K562 (cell line): Measurements from ENCODE around the gene DAPK2. TPM values are rescaled to one million over a fixed set of nuclear protein-coding genes. Genes with fewer than 3 reads are reported as not detected.

Source experiments
- HMGN3 ChIP-seq: IDR thresholded peaks from 2 replicates; pipeline ENCODE4 v1.6.1; 2011; ENCODE audit warnings: borderline replicate concordance, low read depth, mild to moderate bottlenecking, mixed read lengths, low read length; ENCODE audit not compliant: insufficient read length; ENCODE audit errors: extremely low read depth
- MLX ChIP-seq, 2 experiments: fragments of 450-650 bp in 1 of 2; sonication (generic) in 1 of 2; formaldehyde crosslinking; conservative IDR thresholded peaks; 2 replicates each; pipeline versions ENCODE4 v1.4.0 to v1.8.1; 2020 to 2022; ENCODE audit warnings: mild to moderate bottlenecking in 1 of 2, missing genetic modification reagents in 1 of 2
- MTF1 ChIP-seq: fragments of 250-450 bp; sonication (Bioruptor Pico); IDR thresholded peaks from 2 replicates; pipeline ENCODE4 v1.9.0; 2021; ENCODE audit warnings: moderate library complexity, mild to moderate bottlenecking, inconsistent platforms, borderline replicate concordance
- PPARD ChIP-seq: fragments of 250-450 bp; sonication (Bioruptor Pico); IDR thresholded peaks from 2 replicates; pipeline ENCODE4 v1.8.0; 2022; ENCODE audit warnings: inconsistent platforms, mild to moderate bottlenecking, moderate library complexity
- SAP30 ChIP-seq: fragments of 200-600 bp; sonication (generic); IDR thresholded peaks from 2 replicates; pipeline ENCODE4 v1.6.1; 2012; ENCODE audit warnings: borderline replicate concordance, low read depth, mild to moderate bottlenecking, moderate library complexity, low read length, control low read depth, inconsistent platforms; ENCODE audit not compliant: insufficient read depth, poor library complexity, severe bottlenecking
- SNIP1 ChIP-seq: fragments of 450-650 bp; IDR thresholded peaks from 2 replicates; pipeline ENCODE4 v1.7.1; 2017; ENCODE audit warnings: low read depth, mild to moderate bottlenecking
- TCF3 ChIP-seq: sonication (generic); formaldehyde crosslinking; IDR thresholded peaks from 2 replicates; pipeline ENCODE4 v1.4.0; 2020; ENCODE audit warnings: mild to moderate bottlenecking, missing genetic modification reagents
- THRAP3 ChIP-seq: fragments of 450-650 bp; IDR thresholded peaks from 2 replicates; pipeline ENCODE4 v1.6.1; 2016; ENCODE audit warnings: mild to moderate bottlenecking, inconsistent platforms, borderline replicate concordance
- ZNF655 ChIP-seq: fragments of 250-450 bp; sonication (Bioruptor Pico); IDR thresholded peaks from 2 replicates; pipeline ENCODE4 v1.5.0; 2021
- polyA plus RNA-seq, 8 experiments: library from polyadenylated mRNA; depleted of rRNA in 4 of 8; stranded (reverse) in 5 of 8; unstranded in 3 of 8; fragments of >200 nt; fragmentation: Nextera tagmentation in 2 of 8; fragmentation: Illumina TruSeq in 1 of 8; extraction: Ambion mirVana in 2 of 8; extraction: Trizol in 1 of 8; gene quantifications; 2 replicates each; pipeline versions ENCODE4 v1.2.1 to v1.2.3, GENCODE V29; 2011 to 2014; ENCODE audit warnings: inconsistent platforms in 1 of 8, missing spikeins in 1 of 8
- total RNA-seq, 7 experiments: library from RNA; depleted of rRNA in 6 of 7; stranded (reverse); fragments of >200 nt in 6 of 7; fragmentation: Illumina TruSeq in 2 of 7; extraction: Trizol in 2 of 7; gene quantifications; 2 replicates each; pipeline versions ENCODE4 v1.2.1 to v1.2.3, GENCODE V29; 2011 to 2021; ENCODE audit warnings: low replicate concordance in 1 of 7
- TF ChIP-seq, protein P1 (sequence below): fragments of 250-450 bp; sonication (Bioruptor Pico); IDR thresholded peaks from 2 replicates; pipeline ENCODE4 v1.4.0; 2020; ENCODE audit warnings: mild to moderate bottlenecking, moderate library complexity
- TF ChIP-seq, protein P2 (sequence below): fragments of 200-600 bp; sonication (generic); IDR thresholded peaks from one replicate; pipeline ENCODE4 v1.6.1; 2012; ENCODE audit warnings: mild to moderate bottlenecking, low read depth, low read length, inconsistent platforms

The DAPK2 gene
- total and polyA plus RNA-seq, 9 of the 15 experiments (the other 6 are each of a cell fraction or from before 2014, with no cell fraction given), result 0.14 to 5.2 (median 2.2) TPM

GRCh38 chr15:63891079-63891767 is 155.1 kb downstream of the DAPK2 start (continued):
- TF ChIP-seq, protein P1, sequence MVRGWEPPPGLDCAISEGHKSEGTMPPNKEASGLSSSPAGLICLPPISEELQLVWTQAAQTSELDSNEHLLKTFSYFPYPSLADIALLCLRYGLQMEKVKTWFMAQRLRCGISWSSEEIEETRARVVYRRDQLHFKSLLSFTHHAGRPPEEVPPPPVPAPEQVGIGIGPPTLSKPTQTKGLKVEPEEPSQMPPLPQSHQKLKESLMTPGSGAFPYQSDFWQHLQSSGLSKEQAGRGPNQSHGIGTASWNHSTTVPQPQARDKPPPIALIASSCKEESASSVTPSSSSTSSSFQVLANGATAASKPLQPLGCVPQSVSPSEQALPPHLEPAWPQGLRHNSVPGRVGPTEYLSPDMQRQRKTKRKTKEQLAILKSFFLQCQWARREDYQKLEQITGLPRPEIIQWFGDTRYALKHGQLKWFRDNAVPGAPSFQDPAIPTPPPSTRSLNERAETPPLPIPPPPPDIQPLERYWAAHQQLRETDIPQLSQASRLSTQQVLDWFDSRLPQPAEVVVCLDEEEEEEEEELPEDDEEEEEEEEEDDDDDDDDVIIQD (CRISPR knock-in tag), result no peak
- TF ChIP-seq PPARD (CRISPR knock-in tag) (no peak), SAP30 (no peak), HMGN3 (peak; percentile 37), ZNF655 (CRISPR knock-in tag) (no peak), THRAP3 (no peak), MLX (CRISPR knock-in tag; conservative IDR thresholded peaks at IDR 0.05) (no peak), TCF3 (peak; percentile 31; the same call in 1 of the 2 replicates), MTF1 (CRISPR knock-in tag) (no peak), SNIP1 (no peak)
- TF ChIP-seq, protein P2, sequence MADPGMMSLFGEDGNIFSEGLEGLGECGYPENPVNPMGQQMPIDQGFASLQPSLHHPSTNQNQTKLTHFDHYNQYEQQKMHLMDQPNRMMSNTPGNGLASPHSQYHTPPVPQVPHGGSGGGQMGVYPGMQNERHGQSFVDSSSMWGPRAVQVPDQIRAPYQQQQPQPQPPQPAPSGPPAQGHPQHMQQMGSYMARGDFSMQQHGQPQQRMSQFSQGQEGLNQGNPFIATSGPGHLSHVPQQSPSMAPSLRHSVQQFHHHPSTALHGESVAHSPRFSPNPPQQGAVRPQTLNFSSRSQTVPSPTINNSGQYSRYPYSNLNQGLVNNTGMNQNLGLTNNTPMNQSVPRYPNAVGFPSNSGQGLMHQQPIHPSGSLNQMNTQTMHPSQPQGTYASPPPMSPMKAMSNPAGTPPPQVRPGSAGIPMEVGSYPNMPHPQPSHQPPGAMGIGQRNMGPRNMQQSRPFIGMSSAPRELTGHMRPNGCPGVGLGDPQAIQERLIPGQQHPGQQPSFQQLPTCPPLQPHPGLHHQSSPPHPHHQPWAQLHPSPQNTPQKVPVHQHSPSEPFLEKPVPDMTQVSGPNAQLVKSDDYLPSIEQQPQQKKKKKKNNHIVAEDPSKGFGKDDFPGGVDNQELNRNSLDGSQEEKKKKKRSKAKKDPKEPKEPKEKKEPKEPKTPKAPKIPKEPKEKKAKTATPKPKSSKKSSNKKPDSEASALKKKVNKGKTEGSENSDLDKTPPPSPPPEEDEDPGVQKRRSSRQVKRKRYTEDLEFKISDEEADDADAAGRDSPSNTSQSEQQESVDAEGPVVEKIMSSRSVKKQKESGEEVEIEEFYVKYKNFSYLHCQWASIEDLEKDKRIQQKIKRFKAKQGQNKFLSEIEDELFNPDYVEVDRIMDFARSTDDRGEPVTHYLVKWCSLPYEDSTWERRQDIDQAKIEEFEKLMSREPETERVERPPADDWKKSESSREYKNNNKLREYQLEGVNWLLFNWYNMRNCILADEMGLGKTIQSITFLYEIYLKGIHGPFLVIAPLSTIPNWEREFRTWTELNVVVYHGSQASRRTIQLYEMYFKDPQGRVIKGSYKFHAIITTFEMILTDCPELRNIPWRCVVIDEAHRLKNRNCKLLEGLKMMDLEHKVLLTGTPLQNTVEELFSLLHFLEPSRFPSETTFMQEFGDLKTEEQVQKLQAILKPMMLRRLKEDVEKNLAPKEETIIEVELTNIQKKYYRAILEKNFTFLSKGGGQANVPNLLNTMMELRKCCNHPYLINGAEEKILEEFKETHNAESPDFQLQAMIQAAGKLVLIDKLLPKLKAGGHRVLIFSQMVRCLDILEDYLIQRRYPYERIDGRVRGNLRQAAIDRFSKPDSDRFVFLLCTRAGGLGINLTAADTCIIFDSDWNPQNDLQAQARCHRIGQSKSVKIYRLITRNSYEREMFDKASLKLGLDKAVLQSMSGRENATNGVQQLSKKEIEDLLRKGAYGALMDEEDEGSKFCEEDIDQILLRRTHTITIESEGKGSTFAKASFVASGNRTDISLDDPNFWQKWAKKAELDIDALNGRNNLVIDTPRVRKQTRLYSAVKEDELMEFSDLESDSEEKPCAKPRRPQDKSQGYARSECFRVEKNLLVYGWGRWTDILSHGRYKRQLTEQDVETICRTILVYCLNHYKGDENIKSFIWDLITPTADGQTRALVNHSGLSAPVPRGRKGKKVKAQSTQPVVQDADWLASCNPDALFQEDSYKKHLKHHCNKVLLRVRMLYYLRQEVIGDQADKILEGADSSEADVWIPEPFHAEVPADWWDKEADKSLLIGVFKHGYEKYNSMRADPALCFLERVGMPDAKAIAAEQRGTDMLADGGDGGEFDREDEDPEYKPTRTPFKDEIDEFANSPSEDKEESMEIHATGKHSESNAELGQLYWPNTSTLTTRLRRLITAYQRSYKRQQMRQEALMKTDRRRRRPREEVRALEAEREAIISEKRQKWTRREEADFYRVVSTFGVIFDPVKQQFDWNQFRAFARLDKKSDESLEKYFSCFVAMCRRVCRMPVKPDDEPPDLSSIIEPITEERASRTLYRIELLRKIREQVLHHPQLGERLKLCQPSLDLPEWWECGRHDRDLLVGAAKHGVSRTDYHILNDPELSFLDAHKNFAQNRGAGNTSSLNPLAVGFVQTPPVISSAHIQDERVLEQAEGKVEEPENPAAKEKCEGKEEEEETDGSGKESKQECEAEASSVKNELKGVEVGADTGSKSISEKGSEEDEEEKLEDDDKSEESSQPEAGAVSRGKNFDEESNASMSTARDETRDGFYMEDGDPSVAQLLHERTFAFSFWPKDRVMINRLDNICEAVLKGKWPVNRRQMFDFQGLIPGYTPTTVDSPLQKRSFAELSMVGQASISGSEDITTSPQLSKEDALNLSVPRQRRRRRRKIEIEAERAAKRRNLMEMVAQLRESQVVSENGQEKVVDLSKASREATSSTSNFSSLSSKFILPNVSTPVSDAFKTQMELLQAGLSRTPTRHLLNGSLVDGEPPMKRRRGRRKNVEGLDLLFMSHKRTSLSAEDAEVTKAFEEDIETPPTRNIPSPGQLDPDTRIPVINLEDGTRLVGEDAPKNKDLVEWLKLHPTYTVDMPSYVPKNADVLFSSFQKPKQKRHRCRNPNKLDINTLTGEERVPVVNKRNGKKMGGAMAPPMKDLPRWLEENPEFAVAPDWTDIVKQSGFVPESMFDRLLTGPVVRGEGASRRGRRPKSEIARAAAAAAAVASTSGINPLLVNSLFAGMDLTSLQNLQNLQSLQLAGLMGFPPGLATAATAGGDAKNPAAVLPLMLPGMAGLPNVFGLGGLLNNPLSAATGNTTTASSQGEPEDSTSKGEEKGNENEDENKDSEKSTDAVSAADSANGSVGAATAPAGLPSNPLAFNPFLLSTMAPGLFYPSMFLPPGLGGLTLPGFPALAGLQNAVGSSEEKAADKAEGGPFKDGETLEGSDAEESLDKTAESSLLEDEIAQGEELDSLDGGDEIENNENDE, result no peak
